ENCODE results near the gene HYI.

DNA sequence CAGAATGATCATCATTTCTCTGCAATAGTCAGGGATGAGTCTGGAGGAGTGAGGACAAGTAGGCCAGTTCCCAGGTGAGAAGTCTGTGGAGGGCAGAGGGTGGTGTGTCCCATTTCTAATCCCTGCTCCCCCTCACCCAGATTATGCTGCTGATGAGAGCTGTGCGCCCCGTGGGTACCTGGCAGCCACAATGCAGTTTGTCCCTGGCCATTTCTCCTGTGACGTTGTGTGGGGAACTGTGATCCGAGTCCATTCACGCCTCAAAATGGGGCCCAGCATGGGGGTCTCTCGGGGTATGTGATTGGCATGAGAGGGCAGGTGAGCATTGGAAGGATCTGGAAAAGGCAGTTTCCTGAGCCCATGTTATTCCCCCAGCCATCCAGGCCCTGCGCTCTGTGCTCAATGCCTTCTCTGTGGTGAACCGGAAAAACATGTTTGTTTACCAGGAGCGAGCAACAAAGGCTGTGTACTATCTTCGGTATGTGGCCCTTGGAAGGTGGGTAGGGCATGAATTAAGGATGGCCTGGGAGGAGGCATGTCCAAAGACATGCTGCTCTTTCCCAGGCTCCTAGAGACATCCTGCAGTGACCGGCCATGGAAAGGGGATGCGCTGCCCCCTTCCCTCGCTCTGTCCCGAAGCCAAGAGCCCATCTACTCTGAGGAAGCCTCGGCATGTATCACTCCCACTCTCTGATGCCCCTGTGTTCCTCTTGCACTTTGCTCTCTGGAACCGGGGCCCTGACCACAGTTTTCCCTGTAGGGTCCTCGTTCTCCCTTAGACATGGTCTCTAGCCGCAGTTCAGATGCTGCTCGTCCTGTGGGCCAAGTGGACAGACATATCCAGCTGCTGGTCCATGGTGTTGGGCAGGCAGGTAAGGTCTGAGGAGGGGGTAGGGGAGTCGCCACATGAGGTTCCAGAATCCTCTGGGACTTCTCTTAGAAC, 16.4 kb downstream of the HYI start:
- TF ChIP-seq, protein P1, sequence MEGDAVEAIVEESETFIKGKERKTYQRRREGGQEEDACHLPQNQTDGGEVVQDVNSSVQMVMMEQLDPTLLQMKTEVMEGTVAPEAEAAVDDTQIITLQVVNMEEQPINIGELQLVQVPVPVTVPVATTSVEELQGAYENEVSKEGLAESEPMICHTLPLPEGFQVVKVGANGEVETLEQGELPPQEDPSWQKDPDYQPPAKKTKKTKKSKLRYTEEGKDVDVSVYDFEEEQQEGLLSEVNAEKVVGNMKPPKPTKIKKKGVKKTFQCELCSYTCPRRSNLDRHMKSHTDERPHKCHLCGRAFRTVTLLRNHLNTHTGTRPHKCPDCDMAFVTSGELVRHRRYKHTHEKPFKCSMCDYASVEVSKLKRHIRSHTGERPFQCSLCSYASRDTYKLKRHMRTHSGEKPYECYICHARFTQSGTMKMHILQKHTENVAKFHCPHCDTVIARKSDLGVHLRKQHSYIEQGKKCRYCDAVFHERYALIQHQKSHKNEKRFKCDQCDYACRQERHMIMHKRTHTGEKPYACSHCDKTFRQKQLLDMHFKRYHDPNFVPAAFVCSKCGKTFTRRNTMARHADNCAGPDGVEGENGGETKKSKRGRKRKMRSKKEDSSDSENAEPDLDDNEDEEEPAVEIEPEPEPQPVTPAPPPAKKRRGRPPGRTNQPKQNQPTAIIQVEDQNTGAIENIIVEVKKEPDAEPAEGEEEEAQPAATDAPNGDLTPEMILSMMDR (conservative IDR thresholded peaks at IDR 0.05): no peak
- TF ChIP-seq ZFX (IDR thresholded peaks at IDR 0.05): no peak
